GM12878 (cell line): ENCODE results near the gene FAM177B. TPM values are rescaled to one million over a fixed set of nuclear protein-coding genes. Genes with fewer than 3 reads are reported as not detected.

Experiments
- ATAC-seq: fragments of 200-7000 bp; cut with Tn5 transposase; 3 replicates; pipeline ENCODE4 v1.9.1; 2020; ENCODE audit warnings: mild to moderate bottlenecking, moderate library complexity
- BruUV-seq: library from RNA; stranded (reverse); fragments of 400-500 nt; replicated peaks from 2 replicates; lab custom pipeline; 2021; lab: Mats Ljungman, UMichigan
- CTCF ChIA-PET: fragments of 300-600 bp; sonication (Branson Sonifier 250); formaldehyde crosslinking; extraction: SDS; loops from one replicate; lab custom pipeline; 2021; ENCODE audit warnings: inconsistent platforms; lab: Yijun Ruan, JAX
- POLR2A ChIA-PET: fragments of 350-600 bp; formaldehyde crosslinking; extraction: SDS; loops from one replicate; lab custom pipeline; 2021; ENCODE audit warnings: inconsistent platforms; lab: Charles Lee
- RAD21 ChIA-PET: fragments of 300-600 bp; sonication (Branson Sonifier 250); formaldehyde crosslinking; loops from one replicate; lab custom pipeline; 2023; ENCODE audit warnings: antibody characterized with exemption; ENCODE audit not compliant: unreplicated experiment; lab: Charles Lee
- SMC1A ChIA-PET: fragments of 300-600 bp; sonication (Branson Sonifier 250); formaldehyde crosslinking; loops from one replicate; lab custom pipeline; 2023; ENCODE audit not compliant: unreplicated experiment, uncharacterized antibody; lab: Charles Lee
- DNase-seq: peaks from one replicate; pipeline ENCODE4 v3.0.0-alpha.2; 2011; ENCODE audit warnings: low read depth, low spot score
- FAIRE-seq: peaks from 3 replicates; lab custom pipeline; 2011; peaks lifted over from hg19 to GRCh38; lab: Jason Lieb, UNC
- H2AFZ ChIP-seq: 2 replicates; pipeline ENCODE4 v1.6.0; 2011; ENCODE audit warnings: low read depth, low read length, control low read depth; ENCODE audit not compliant: control insufficient read depth
- H3K27ac ChIP-seq: 2 replicates; pipeline ENCODE4 v1.5.1; 2011; ENCODE audit warnings: control low read depth; ENCODE audit not compliant: control insufficient read depth, insufficient read depth
- H3K27me3 ChIP-seq, 2 experiments: replicated peaks in 1 of 2; 2 replicates each; pipeline versions ENCODE4 v1.6.0 to v1.6.1; 2011; ENCODE audit warnings: low read length in 1 of 2; ENCODE audit not compliant: control insufficient read depth in 2 of 2, insufficient read depth in 2 of 2
- H3K36me3 ChIP-seq, 2 experiments: 2 replicates each; pipeline ENCODE4 v1.5.1; 2011; ENCODE audit warnings: low read length in 1 of 2; ENCODE audit not compliant: control insufficient read depth in 2 of 2, insufficient read depth in 2 of 2
- H3K4me1 ChIP-seq: 2 replicates; pipeline ENCODE4 v1.6.1; 2011; ENCODE audit warnings: mild to moderate bottlenecking, low read length, moderate library complexity, mixed read lengths; ENCODE audit not compliant: control insufficient read depth, insufficient read depth
- H3K4me2 ChIP-seq: 2 replicates; pipeline ENCODE4 v1.6.0; 2011; ENCODE audit warnings: control low read depth; ENCODE audit not compliant: control insufficient read depth, insufficient read depth
- H3K4me3 ChIP-seq: fragments of 200-600 bp; sonication (generic); 2 replicates; pipeline ENCODE4 v1.5.1; 2016
- H3K79me2 ChIP-seq: 2 replicates; pipeline ENCODE4 v1.6.0; 2011; ENCODE audit warnings: low read length; ENCODE audit not compliant: control insufficient read depth, insufficient read depth
- H3K9ac ChIP-seq: 2 replicates; pipeline ENCODE4 v1.8.0; 2011; ENCODE audit warnings: low read length, control low read depth, mixed read lengths; ENCODE audit not compliant: control insufficient read depth, insufficient read depth
- H3K9me3 ChIP-seq: replicated peaks from 3 replicates; pipeline ENCODE4 v1.5.1; 2011; ENCODE audit warnings: mild to moderate bottlenecking, low read length; ENCODE audit not compliant: control insufficient read depth, insufficient read depth
- H4K20me1 ChIP-seq: 2 replicates; pipeline ENCODE4 v1.6.0; 2011; ENCODE audit not compliant: control insufficient read depth, insufficient read depth
- GATAD2B ChIP-seq: fragments of 450-650 bp; conservative IDR thresholded peaks from 2 replicates; pipeline ENCODE4 v1.6.1; 2017; ENCODE audit warnings: low read depth, mild to moderate bottlenecking, moderate library complexity
- JUNB ChIP-seq: IDR thresholded peaks from 2 replicates; pipeline ENCODE4 v1.6.1; 2016; ENCODE audit warnings: antibody characterized with exemption, mild to moderate bottlenecking
- MTA3 ChIP-seq: IDR thresholded peaks from 2 replicates; pipeline ENCODE4 v1.6.1; 2012; ENCODE audit warnings: low read length, inconsistent platforms, borderline replicate concordance
- MYB ChIP-seq: fragments of 150-350 bp; IDR thresholded peaks from 2 replicates; pipeline ENCODE4 v1.6.1; 2014; ENCODE audit warnings: mild to moderate bottlenecking, low read depth, low read length, borderline replicate concordance
- NBN ChIP-seq: fragments of 450-650 bp; IDR thresholded peaks from 2 replicates; pipeline ENCODE4 v1.6.1; 2016
- POU2F2 ChIP-seq: IDR thresholded peaks from 3 replicates; pipeline ENCODE4 v1.6.1; 2011; ENCODE audit warnings: low read depth, mild to moderate bottlenecking, low read length, borderline replicate concordance
- SP1 ChIP-seq: IDR thresholded peaks from one replicate; pipeline ENCODE4 v1.6.1; 2011; ENCODE audit warnings: low read depth, low read length
- TCF3 ChIP-seq: IDR thresholded peaks from 2 replicates; pipeline ENCODE4 v1.6.1; 2012; ENCODE audit warnings: low read depth, mild to moderate bottlenecking, low read length, borderline replicate concordance; ENCODE audit not compliant: insufficient read depth
- ZNF274 ChIP-seq: IDR thresholded peaks from one replicate; pipeline ENCODE4 v1.8.0; 2011; ENCODE audit not compliant: insufficient read length, insufficient read depth
- WGBS: methylation state at CpG from one replicate; pipeline ENCODE4 v1.1.6; 2016; ENCODE audit warnings: low lambda C conversion rate; ENCODE audit not compliant: insufficient replicate concordance, insufficient coverage; ENCODE audit errors: missing lambda C conversion rate; 5-methylcytosine and 5-hydroxymethylcytosine counted together
- in situ Hi-C: fragments of 300-500 bp; cut with MboI; formaldehyde crosslinking; loops from 9 replicates; pipeline ENCODE4 v1.14.3; 2018; ENCODE audit warnings: mixed read lengths
- intact Hi-C: fragments of 100-400 bp; cut with micrococcal nuclease; formaldehyde crosslinking; loops from one replicate; pipeline ENCODE4 v1.14.2; 2022; ENCODE audit not compliant: unreplicated experiment
- polyA plus RNA-seq, 11 experiments: library from polyadenylated mRNA; depleted of rRNA in 4 of 11; unstranded in 6 of 11; stranded (reverse) in 5 of 11; fragments of >200 nt; fragmentation: Nextera tagmentation in 4 of 11; fragmentation: Illumina TruSeq in 1 of 11; extraction: Ambion mirVana in 4 of 11; extraction: Trizol in 1 of 11; gene quantifications; 1 replicate in 1 of 11; 2 replicates in 10 of 11; pipeline versions ENCODE4 v1.2.1 to v1.2.3, GENCODE V29; 2011 to 2016; ENCODE audit warnings: inconsistent platforms in 2 of 11, missing spikeins in 2 of 11, low read depth in 1 of 11
- total RNA-seq, 4 experiments: library from RNA; depleted of rRNA in 3 of 4; stranded (reverse); fragments of >200 nt in 3 of 4; fragmentation: Illumina TruSeq in 1 of 4; extraction: Trizol in 1 of 4; gene quantifications; 2 replicates each; pipeline versions ENCODE4 v1.2.1 to v1.2.3, GENCODE V29; 2013 to 2021
- TF ChIP-seq, protein P1 (sequence below): fragments of 450-650 bp; formaldehyde crosslinking; IDR thresholded peaks from 2 replicates; pipeline ENCODE4 v1.4.0; 2020; ENCODE audit warnings: mild to moderate bottlenecking, moderate library complexity
- TF ChIP-seq, protein P2 (sequence below): IDR thresholded peaks from 2 replicates; pipeline ENCODE4 v1.6.1; 2012; ENCODE audit warnings: improper control_type of control experiment, low read depth, low read length; ENCODE audit not compliant: insufficient replicate concordance
- TF ChIP-seq, protein P3 (sequence below), 3 experiments: IDR thresholded peaks in 2 of 3; conservative IDR thresholded peaks in 1 of 3; 2 replicates each; pipeline ENCODE4 v1.5.1; 2011; ENCODE audit warnings: low read depth in 3 of 3, low read length in 3 of 3, mild to moderate bottlenecking in 3 of 3, control low read depth in 2 of 3, moderate library complexity in 2 of 3, inconsistent platforms in 1 of 3, mixed read lengths in 1 of 3; ENCODE audit not compliant: control insufficient read depth in 2 of 3, insufficient read depth in 1 of 3; ENCODE audit errors: extremely low read depth in 1 of 3

Gene FAM177B
- total and polyA plus RNA-seq, 10 of the 15 experiments (the other 5 are each of a cell fraction or from before 2014, with no cell fraction given), result 0.06 TPM; not detected in 9

DNA sequence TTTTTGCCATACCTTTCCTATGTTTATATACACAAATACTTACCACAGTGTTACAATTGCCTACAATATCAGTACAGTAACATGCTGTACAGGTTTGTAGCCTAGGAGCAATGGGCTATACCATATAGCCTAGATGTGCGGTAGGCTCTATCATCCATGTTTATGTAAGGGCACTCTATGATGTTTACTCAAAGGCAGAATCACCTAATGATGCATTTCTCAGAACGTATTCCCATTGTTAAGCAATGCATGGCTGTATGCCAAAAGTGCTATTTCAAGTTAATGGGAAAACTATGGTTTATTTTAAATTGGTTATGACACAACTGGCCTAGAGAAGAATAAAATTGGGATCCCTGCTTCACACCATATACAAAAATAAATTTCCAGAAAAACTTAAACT, 41.0 kb downstream of the FAM177B start:
- BruUV-seq, result no TSS peak
- in situ Hi-C loops, result no loop called here
- POLR2A ChIA-PET, result no interaction called here
- Histone ChIP-seq H3K4me2 (no peak overlapping the region), H3K27me3 (no peaks in the 10 kb centered on the region), H3K4me3 (no peak overlapping the region), H4K20me1 (no peaks in the 10 kb centered on the region), H3K27ac (no peak overlapping the region), H3K9me3 (no peaks in the 10 kb centered on the region), H3K79me2 (no peaks in the 10 kb centered on the region), H3K4me1 (peaks cover 4% of the 10 kb centered on the region), H3K9ac (no peak overlapping the region), H2AFZ (no peak overlapping the region), H3K36me3 (no peaks in the 10 kb centered on the region)
- intact Hi-C loops, result no loop called here
- no peak for FAIRE-seq
- no peak for ATAC-seq
- DNase-seq, result no peak
- 57% methylated on average over 2 of the region's 2 CpGs for WGBS
- RAD21 ChIA-PET, result no interaction called here
- CTCF ChIA-PET, result no interaction called here
- SMC1A ChIA-PET, result interaction anchor here (0.6 kb wide), 1 partner anchor 535 kb away, joined by 3 read pairs; no protein-coding TSS in a partner anchor
- TF ChIP-seq, protein P1, sequence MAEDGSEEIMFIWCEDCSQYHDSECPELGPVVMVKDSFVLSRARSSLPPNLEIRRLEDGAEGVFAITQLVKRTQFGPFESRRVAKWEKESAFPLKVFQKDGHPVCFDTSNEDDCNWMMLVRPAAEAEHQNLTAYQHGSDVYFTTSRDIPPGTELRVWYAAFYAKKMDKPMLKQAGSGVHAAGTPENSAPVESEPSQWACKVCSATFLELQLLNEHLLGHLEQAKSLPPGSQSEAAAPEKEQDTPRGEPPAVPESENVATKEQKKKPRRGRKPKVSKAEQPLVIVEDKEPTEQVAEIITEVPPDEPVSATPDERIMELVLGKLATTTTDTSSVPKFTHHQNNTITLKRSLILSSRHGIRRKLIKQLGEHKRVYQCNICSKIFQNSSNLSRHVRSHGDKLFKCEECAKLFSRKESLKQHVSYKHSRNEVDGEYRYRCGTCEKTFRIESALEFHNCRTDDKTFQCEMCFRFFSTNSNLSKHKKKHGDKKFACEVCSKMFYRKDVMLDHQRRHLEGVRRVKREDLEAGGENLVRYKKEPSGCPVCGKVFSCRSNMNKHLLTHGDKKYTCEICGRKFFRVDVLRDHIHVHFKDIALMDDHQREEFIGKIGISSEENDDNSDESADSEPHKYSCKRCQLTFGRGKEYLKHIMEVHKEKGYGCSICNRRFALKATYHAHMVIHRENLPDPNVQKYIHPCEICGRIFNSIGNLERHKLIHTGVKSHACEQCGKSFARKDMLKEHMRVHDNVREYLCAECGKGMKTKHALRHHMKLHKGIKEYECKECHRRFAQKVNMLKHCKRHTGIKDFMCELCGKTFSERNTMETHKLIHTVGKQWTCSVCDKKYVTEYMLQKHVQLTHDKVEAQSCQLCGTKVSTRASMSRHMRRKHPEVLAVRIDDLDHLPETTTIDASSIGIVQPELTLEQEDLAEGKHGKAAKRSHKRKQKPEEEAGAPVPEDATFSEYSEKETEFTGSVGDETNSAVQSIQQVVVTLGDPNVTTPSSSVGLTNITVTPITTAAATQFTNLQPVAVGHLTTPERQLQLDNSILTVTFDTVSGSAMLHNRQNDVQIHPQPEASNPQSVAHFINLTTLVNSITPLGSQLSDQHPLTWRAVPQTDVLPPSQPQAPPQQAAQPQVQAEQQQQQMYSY (CRISPR knock-in tag), result no peak
- TF ChIP-seq ZNF274, result no peak
- TF ChIP-seq SP1, result no peak
- TF ChIP-seq NBN, result no peak
- no peak for TF ChIP-seq JUNB
- TF ChIP-seq MYB, result no peak
- no peak for TF ChIP-seq POU2F2
- TF ChIP-seq TCF3, result no peak
- TF ChIP-seq, protein P2, sequence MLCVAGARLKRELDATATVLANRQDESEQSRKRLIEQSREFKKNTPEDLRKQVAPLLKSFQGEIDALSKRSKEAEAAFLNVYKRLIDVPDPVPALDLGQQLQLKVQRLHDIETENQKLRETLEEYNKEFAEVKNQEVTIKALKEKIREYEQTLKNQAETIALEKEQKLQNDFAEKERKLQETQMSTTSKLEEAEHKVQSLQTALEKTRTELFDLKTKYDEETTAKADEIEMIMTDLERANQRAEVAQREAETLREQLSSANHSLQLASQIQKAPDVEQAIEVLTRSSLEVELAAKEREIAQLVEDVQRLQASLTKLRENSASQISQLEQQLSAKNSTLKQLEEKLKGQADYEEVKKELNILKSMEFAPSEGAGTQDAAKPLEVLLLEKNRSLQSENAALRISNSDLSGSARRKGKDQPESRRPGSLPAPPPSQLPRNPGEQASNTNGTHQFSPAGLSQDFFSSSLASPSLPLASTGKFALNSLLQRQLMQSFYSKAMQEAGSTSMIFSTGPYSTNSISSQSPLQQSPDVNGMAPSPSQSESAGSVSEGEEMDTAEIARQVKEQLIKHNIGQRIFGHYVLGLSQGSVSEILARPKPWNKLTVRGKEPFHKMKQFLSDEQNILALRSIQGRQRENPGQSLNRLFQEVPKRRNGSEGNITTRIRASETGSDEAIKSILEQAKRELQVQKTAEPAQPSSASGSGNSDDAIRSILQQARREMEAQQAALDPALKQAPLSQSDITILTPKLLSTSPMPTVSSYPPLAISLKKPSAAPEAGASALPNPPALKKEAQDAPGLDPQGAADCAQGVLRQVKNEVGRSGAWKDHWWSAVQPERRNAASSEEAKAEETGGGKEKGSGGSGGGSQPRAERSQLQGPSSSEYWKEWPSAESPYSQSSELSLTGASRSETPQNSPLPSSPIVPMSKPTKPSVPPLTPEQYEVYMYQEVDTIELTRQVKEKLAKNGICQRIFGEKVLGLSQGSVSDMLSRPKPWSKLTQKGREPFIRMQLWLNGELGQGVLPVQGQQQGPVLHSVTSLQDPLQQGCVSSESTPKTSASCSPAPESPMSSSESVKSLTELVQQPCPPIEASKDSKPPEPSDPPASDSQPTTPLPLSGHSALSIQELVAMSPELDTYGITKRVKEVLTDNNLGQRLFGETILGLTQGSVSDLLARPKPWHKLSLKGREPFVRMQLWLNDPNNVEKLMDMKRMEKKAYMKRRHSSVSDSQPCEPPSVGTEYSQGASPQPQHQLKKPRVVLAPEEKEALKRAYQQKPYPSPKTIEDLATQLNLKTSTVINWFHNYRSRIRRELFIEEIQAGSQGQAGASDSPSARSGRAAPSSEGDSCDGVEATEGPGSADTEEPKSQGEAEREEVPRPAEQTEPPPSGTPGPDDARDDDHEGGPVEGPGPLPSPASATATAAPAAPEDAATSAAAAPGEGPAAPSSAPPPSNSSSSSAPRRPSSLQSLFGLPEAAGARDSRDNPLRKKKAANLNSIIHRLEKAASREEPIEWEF, result no peak
- TF ChIP-seq, protein P3, sequence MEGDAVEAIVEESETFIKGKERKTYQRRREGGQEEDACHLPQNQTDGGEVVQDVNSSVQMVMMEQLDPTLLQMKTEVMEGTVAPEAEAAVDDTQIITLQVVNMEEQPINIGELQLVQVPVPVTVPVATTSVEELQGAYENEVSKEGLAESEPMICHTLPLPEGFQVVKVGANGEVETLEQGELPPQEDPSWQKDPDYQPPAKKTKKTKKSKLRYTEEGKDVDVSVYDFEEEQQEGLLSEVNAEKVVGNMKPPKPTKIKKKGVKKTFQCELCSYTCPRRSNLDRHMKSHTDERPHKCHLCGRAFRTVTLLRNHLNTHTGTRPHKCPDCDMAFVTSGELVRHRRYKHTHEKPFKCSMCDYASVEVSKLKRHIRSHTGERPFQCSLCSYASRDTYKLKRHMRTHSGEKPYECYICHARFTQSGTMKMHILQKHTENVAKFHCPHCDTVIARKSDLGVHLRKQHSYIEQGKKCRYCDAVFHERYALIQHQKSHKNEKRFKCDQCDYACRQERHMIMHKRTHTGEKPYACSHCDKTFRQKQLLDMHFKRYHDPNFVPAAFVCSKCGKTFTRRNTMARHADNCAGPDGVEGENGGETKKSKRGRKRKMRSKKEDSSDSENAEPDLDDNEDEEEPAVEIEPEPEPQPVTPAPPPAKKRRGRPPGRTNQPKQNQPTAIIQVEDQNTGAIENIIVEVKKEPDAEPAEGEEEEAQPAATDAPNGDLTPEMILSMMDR (IDR thresholded peaks at IDR 0.05 in 2 of 3, conservative IDR thresholded peaks at IDR 0.05 in 1 of 3; ENCODE audit: control insufficient read depth in 2 of 3, extremely low read depth in 1 of 3, insufficient read depth in 1 of 3, low read depth in 3 of 3, low read length in 3 of 3), result no peak
- no peak for TF ChIP-seq GATAD2B
- TF ChIP-seq MTA3, result no peak
